Heart left ventricle (tissue), 13 donors: Measurements from ENCODE around the gene IGFBP1.

Experiments used
- CTCF ChIP-seq, 12 donors: fragments of 200-600 bp; sonication (generic) in 4 of 12; IDR thresholded peaks; one replicate each; pipeline versions ENCODE4 v1.5.0 to v1.8.0; 2018 to 2022; ENCODE audit warnings: antibody characterized with exemption in 12 of 12, mild to moderate bottlenecking in 5 of 12
- POLR2A ChIP-seq, 2 donors: fragments of 450-650 bp; IDR thresholded peaks; one replicate each; pipeline ENCODE4 v1.6.1; 2017; ENCODE audit warnings: antibody characterized with exemption in 2 of 2, mild to moderate bottlenecking in 2 of 2, moderate library complexity in 2 of 2
- donor health status: ischemic (EF 13 %, LVEDD 7.1; RV severe dilation, severe dysfunction).
- donor health status: DM: no; HTN: yes; CAD: no.
- donor health status: DM: no; HTN: no; CAD: no.
- donor health status: ischemic (EF 25% LVEDD 6.9; RV normal size, moderate dysfunction).
- donor health status: ischemic (EF 25% LVEDD 5.7; RV mildly dilated, moderate dysfunction).
- donor health status: ischemic (EF 35%, LVEDD 5.7; RV mildly dilated, moderate dysfunction).
- donor health status: nonischemic (EF 11% LVEDD 7.7; RV severe dilation, severe dysfunction).
- donor health status: DM: yes; HTN: yes; CAD: no.
- donor health status: PGD.
- donor health status: ischemic (EF 29% LVEDD 5.4; RV normal size, mild dysfunction).
- donor health status: nonischemic (EF 23%, LVEDD 6.1; RV moderate dilation, normal function).

- TF ChIP-seq CTCF (IDR thresholded peaks at IDR 0.05) (no peak), POLR2A (IDR thresholded peaks at IDR 0.05) (no peak)
Observed at GRCh38 chr7:45881280-45881758, 7.0 kb upstream of the IGFBP1 start.
